ENCODE results near the gene CD93.

The CD93 gene

GRCh38 chr20:23066772-23067171 is 19.4 kb downstream of the CD93 start:
- H2BK5ac ChIP-seq (ENCODE audit: low read depth, low read length, poor library complexity, severe bottlenecking) = no peak overlapping the region
- no peak overlapping the region for H3K14ac ChIP-seq (ENCODE audit: low read length in 2 of 2)
- H3K4ac ChIP-seq (ENCODE audit: low read depth in 1 of 2, low read length in 2 of 2) = no peak overlapping the region
- no peak overlapping the region for H2BK15ac ChIP-seq (ENCODE audit: low read depth, poor library complexity, severe bottlenecking)
- peaks cover 4% of the 10 kb centered on the region for H3K4me1 ChIP-seq (ENCODE audit: control insufficient read depth, insufficient read depth, low read depth, low read length)
- no peak overlapping the region for H3K4me3 ChIP-seq (ENCODE audit: insufficient read depth in 1 of 2, low read depth in 1 of 2, low read length in 2 of 2)
- no peaks in the 10 kb centered on the region for H3K9me3 ChIP-seq (ENCODE audit: control insufficient read depth, low read length)
- H4K8ac ChIP-seq (ENCODE audit: low read length) = peak overlapping the region; percentile 22
- H3K27ac ChIP-seq (ENCODE audit: low read length, poor library complexity, severe bottlenecking) = no peak overlapping the region
- no peak overlapping the region for H3K9ac ChIP-seq (ENCODE audit: low read length)
- H3K18ac ChIP-seq (ENCODE audit: low read depth in 1 of 2, low read length in 2 of 2) = no peak overlapping the region
- DNase-seq = no peak
- H3K36me3 ChIP-seq (ENCODE audit: control insufficient read depth in 1 of 2, insufficient read depth in 2 of 2, low read depth in 1 of 2, low read length in 2 of 2) = no peaks in the 10 kb centered on the region
- H2AFZ ChIP-seq (ENCODE audit: low read depth, low read length) = no peak overlapping the region
- no peak overlapping the region for H2BK120ac ChIP-seq (ENCODE audit: low read depth, low read length)
- WGBS = 82% methylated on average over 1 of the region's 3 CpGs
- H4K91ac ChIP-seq (ENCODE audit: low read length) = no peak overlapping the region
- H2AK5ac ChIP-seq (ENCODE audit: low read length, severe bottlenecking) = no peak overlapping the region
- H2BK12ac ChIP-seq (ENCODE audit: low read length in 2 of 2) = no peak overlapping the region
- no peak overlapping the region for H3K4me2 ChIP-seq (ENCODE audit: low read length, poor library complexity, severe bottlenecking)
- no peak overlapping the region for H3K23ac ChIP-seq (ENCODE audit: low read length in 2 of 2)
- H3K27me3 ChIP-seq (ENCODE audit: control insufficient read depth in 1 of 2, insufficient read depth in 1 of 2, low read length in 2 of 2) = no peaks in the 10 kb centered on the region
- H3K79me1 ChIP-seq (replicated peaks; ENCODE audit: low read length, poor library complexity, severe bottlenecking) = no peaks in the 10 kb centered on the region

DNA sequence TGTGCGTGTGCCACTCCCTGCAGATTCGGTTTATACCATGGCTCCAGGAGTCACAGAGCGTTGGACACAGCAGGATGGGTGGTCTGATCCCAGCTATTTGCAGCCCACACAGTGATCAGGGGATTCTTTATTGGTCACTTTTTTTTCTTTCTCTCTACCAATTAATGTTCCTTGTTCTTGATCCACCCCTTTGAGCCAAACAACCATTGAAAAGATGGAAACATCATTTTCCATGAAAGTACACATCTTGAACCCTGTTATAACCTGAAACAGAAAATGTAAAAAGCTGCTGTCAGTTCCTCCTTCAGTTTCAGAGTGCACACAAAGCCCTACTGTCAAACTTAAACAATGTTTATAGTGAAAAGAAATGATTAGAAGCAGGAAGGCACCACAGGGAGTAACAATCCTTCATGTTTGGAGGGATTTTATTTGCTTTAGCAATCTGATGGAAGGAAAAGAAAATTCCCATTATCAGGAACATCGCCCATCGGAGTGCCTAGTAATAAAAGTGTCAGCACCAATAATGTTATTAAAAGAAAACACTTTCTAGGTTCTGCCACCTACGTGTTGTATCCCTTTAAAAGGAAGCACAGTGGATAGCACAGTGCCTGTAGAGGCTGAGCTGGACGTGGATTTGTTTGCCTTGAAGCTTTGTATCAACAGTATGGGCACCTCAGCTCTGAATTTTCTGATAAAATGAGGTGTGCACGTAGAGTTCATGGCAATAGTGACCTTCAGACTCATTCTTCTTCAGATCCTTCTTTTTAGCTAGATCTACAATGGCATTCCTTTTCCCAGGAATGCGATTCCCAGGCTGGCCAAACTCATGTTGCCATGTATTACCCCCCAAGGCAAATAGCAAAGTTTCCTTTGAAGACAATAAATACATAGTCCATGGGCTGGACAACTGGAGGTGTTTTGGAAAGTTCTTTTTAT is 20.6 kb downstream of the CD93 start:
- H2BK15ac ChIP-seq (ENCODE audit: low read depth, poor library complexity, severe bottlenecking) = no peak overlapping the region
- no peak overlapping the region for H3K14ac ChIP-seq (ENCODE audit: low read length in 2 of 2)
- no peak overlapping the region for H2AFZ ChIP-seq (ENCODE audit: low read depth, low read length)
- no peak overlapping the region for H4K91ac ChIP-seq (ENCODE audit: low read length)
- H2BK120ac ChIP-seq (ENCODE audit: low read depth, low read length) = no peak overlapping the region
- H3K4me2 ChIP-seq (ENCODE audit: low read length, poor library complexity, severe bottlenecking) = no peak overlapping the region
- no peak overlapping the region for H3K9ac ChIP-seq (ENCODE audit: low read length)
- H4K8ac ChIP-seq (ENCODE audit: low read length) = no peak overlapping the region
- no peak overlapping the region for H2AK5ac ChIP-seq (ENCODE audit: low read length, severe bottlenecking)
- H3K4me3 ChIP-seq (ENCODE audit: insufficient read depth in 1 of 2, low read depth in 1 of 2, low read length in 2 of 2) = no peak overlapping the region
- no peak for DNase-seq
- H2BK5ac ChIP-seq (ENCODE audit: low read depth, low read length, poor library complexity, severe bottlenecking) = no peak overlapping the region
- H2BK12ac ChIP-seq (ENCODE audit: low read length in 2 of 2) = no peak overlapping the region
- H3K18ac ChIP-seq (ENCODE audit: low read depth in 1 of 2, low read length in 2 of 2) = no peak overlapping the region
- no peaks in the 10 kb centered on the region for H3K9me3 ChIP-seq (ENCODE audit: control insufficient read depth, low read length)
- H3K4me1 ChIP-seq (ENCODE audit: control insufficient read depth, insufficient read depth, low read depth, low read length) = peaks cover 7% of the 10 kb centered on the region
- 75% methylated on average over 7 of the region's 9 CpGs for WGBS
- no peak overlapping the region for H3K4ac ChIP-seq (ENCODE audit: low read depth in 1 of 2, low read length in 2 of 2)
- no peaks in the 10 kb centered on the region for H3K27me3 ChIP-seq (ENCODE audit: control insufficient read depth in 1 of 2, insufficient read depth in 1 of 2, low read length in 2 of 2)
- H3K79me1 ChIP-seq (replicated peaks; ENCODE audit: low read length, poor library complexity, severe bottlenecking) = no peaks in the 10 kb centered on the region
- H3K27ac ChIP-seq (ENCODE audit: low read length, poor library complexity, severe bottlenecking) = no peak overlapping the region
- no peak overlapping the region for H3K23ac ChIP-seq (ENCODE audit: low read length in 2 of 2)
- H3K36me3 ChIP-seq (ENCODE audit: control insufficient read depth in 1 of 2, insufficient read depth in 2 of 2, low read depth in 1 of 2, low read length in 2 of 2) = no peaks in the 10 kb centered on the region

DNA sequence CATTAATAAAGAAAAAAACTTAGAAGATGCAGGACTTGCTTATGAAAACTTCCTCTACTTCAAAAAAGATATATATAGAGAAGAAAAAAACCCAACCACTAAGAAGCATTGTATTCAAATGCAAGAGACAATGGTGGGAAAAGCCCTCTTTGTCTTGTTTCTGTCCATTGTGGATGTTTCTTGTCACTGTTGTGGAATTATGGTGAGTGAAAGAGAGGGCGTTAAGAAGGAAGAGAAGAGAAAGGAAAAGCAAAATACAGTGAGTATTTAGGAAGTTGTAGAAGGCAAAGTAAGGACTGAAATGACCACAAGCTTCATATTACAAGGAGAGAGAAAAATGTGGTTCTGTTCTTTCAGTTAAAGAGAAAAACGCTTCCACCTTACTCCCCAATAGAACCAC is 22.5 kb downstream of the CD93 start:
- Histone ChIP-seq H2AFZ (ENCODE audit: low read depth, low read length) (no peak overlapping the region), H3K18ac (ENCODE audit: low read depth in 1 of 2, low read length in 2 of 2) (no peak overlapping the region), H2BK120ac (ENCODE audit: low read depth, low read length) (no peak overlapping the region), H3K27me3 (ENCODE audit: control insufficient read depth in 1 of 2, insufficient read depth in 1 of 2, low read length in 2 of 2) (no peaks in the 10 kb centered on the region), H3K14ac (ENCODE audit: low read length in 2 of 2) (no peak overlapping the region), H3K9ac (ENCODE audit: low read length) (no peak overlapping the region), H2BK5ac (ENCODE audit: low read depth, low read length, poor library complexity, severe bottlenecking) (no peak overlapping the region), H2BK12ac (ENCODE audit: low read length in 2 of 2) (no peak overlapping the region), H4K8ac (ENCODE audit: low read length) (no peak overlapping the region), H3K4ac (ENCODE audit: low read depth in 1 of 2, low read length in 2 of 2) (no peak overlapping the region), H3K4me2 (ENCODE audit: low read length, poor library complexity, severe bottlenecking) (no peak overlapping the region), H2BK15ac (ENCODE audit: low read depth, poor library complexity, severe bottlenecking) (no peak overlapping the region), H3K9me3 (ENCODE audit: control insufficient read depth, low read length) (no peaks in the 10 kb centered on the region), H3K79me1 (replicated peaks; ENCODE audit: low read length, poor library complexity, severe bottlenecking) (no peaks in the 10 kb centered on the region), H3K36me3 (ENCODE audit: control insufficient read depth in 1 of 2, insufficient read depth in 2 of 2, low read depth in 1 of 2, low read length in 2 of 2) (no peaks in the 10 kb centered on the region), H3K4me3 (ENCODE audit: insufficient read depth in 1 of 2, low read depth in 1 of 2, low read length in 2 of 2) (no peak overlapping the region), H3K27ac (ENCODE audit: low read length, poor library complexity, severe bottlenecking) (no peak overlapping the region), H4K91ac (ENCODE audit: low read length) (no peak overlapping the region), H3K4me1 (ENCODE audit: control insufficient read depth, insufficient read depth, low read depth, low read length) (peaks cover 7% of the 10 kb centered on the region), H3K23ac (ENCODE audit: low read length in 2 of 2) (no peak overlapping the region), H2AK5ac (ENCODE audit: low read length, severe bottlenecking) (no peak overlapping the region)
- DNase-seq = no peak
- WGBS = 93% methylated on average over 2 of the region's 2 CpGs

GRCh38 chr20:23063168-23063567 is 23.0 kb downstream of the CD93 start:
- Histone ChIP-seq H3K27ac (ENCODE audit: low read length, poor library complexity, severe bottlenecking) (no peak overlapping the region), H3K27me3 (ENCODE audit: control insufficient read depth in 1 of 2, insufficient read depth in 1 of 2, low read length in 2 of 2) (no peaks in the 10 kb centered on the region), H3K36me3 (ENCODE audit: control insufficient read depth in 1 of 2, insufficient read depth in 2 of 2, low read depth in 1 of 2, low read length in 2 of 2) (no peaks in the 10 kb centered on the region), H3K79me1 (replicated peaks; ENCODE audit: low read length, poor library complexity, severe bottlenecking) (no peaks in the 10 kb centered on the region), H3K14ac (ENCODE audit: low read length in 2 of 2) (no peak overlapping the region), H3K9ac (ENCODE audit: low read length) (no peak overlapping the region), H2AFZ (ENCODE audit: low read depth, low read length) (no peak overlapping the region), H3K4me2 (ENCODE audit: low read length, poor library complexity, severe bottlenecking) (no peak overlapping the region), H4K91ac (ENCODE audit: low read length) (no peak overlapping the region), H3K4me1 (ENCODE audit: control insufficient read depth, insufficient read depth, low read depth, low read length) (peaks cover 7% of the 10 kb centered on the region), H3K18ac (ENCODE audit: low read depth in 1 of 2, low read length in 2 of 2) (no peak overlapping the region), H2BK5ac (ENCODE audit: low read depth, low read length, poor library complexity, severe bottlenecking) (no peak overlapping the region), H3K9me3 (ENCODE audit: control insufficient read depth, low read length) (no peaks in the 10 kb centered on the region), H2BK120ac (ENCODE audit: low read depth, low read length) (no peak overlapping the region), H2AK5ac (ENCODE audit: low read length, severe bottlenecking) (no peak overlapping the region), H4K8ac (ENCODE audit: low read length) (no peak overlapping the region), H3K4ac (ENCODE audit: low read depth in 1 of 2, low read length in 2 of 2) (no peak overlapping the region), H2BK12ac (ENCODE audit: low read length in 2 of 2) (no peak overlapping the region), H3K4me3 (ENCODE audit: insufficient read depth in 1 of 2, low read depth in 1 of 2, low read length in 2 of 2) (no peak overlapping the region), H3K23ac (ENCODE audit: low read length in 2 of 2) (no peak overlapping the region), H2BK15ac (ENCODE audit: low read depth, poor library complexity, severe bottlenecking) (no peak overlapping the region)
- no peak for DNase-seq
- WGBS = 100% methylated on average over 1 of the region's 3 CpGs

Measured in mesenchymal stem cell (in vitro differentiated cells and primary cell).